ENCODE results near the gene TMEM232.

The TMEM232 gene

DNA sequence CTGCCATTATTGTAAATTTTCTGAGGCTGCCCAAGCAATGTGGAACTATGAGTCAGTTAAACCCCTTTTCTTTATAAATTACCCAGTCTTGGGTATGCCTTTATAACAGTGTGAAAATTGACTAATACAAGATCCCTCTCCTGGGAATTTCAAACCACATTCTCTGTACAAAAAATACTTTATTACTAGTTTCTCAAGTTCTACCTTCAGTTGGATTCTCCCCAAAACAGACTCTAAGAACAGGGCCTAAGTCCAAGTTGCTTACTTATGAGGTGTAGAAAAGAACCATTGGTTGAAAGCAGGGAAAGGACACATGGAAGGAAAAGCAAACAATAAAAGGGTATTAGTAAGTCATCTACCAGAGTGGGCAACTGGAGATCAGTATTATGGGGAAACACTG is 343.2 kb downstream of the TMEM232 start:
- no peak for FAIRE-seq

DNA sequence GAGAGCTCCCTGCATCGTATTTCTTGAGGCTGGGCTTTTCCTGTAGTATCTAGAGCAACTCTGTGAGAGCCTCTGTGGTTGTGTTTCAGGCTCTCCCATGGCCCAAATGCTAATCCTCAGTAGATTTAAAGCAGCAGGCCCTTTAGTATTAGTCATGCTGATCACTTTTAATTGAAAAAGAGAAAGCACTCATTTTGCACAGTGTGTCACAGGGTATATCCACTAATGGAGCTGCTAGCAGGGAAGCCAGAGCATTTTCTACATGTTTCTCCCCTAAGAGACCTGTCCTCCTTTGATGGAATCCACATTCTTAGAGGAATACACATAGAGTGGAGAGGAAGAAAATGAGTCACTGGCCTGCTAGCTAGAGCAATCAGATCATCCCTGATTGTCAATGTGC is 348.5 kb downstream of the TMEM232 start:
- no peak for FAIRE-seq

DNA sequence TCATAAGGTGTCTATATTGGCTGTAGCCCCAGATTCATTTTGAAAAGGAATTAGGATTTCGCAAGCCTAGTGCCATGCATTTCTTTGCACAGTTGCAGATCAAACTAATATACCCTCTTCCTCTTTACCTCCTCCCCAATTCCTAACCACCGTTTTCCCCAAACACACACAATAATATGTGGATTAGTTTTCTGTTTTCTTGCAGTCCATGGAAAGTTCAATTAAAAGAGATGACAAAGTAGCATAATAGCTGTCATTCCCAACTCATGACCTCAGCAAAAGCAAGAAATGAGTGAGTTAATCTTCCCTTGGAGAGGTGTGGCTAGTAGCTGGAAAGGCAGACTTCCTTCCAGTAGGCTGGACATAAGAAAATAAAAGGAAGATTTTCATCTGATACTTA is 349.1 kb downstream of the TMEM232 start:
- no peak for FAIRE-seq

DNA sequence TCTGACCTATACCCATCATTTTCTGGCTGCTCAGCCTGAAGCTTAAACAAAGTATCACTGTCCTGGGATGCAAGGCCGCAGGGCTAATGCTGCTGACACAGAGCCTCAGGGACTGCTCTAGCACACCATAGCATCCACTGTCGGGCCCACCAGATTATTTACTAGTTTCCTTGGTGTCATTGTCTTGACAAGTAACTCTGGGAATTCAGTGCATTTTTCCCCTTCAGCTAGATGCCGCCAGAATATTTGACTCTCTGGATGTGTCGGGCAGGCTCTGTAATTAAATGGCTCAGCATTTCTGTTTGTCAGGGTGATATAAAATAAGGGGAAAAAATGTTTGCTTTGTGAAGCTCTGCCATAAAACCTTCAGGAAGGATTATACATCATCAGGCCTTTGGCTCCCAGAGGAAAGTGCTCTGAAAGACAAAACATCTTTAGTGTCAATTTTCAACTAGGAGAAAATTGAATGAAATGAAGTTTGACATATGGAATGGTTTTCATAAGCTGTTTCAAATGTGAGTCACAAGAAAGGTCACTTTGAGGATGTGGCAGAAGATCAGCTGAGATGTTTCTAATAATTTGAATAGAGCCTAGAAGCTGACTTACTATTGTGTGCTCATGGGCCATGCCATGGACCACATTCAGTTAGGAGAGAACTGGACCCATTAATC is 350.1 kb downstream of the TMEM232 start:
- FAIRE-seq = no peak

DNA sequence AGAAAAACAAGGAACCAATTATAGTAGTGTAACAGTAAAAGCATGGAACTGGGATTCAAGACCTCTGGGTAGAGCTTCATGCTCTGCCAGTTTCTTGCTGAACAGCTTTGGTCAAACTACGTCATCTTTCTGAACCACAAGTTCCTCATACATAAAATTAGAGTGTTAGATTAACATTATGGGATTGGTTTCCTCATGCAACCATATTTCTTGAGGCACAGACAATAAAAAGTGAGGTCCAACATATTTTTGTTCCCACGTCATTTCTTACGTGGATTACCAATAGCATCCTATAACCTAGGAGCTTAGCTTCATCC is 354.8 kb downstream of the TMEM232 start:
- no peak for FAIRE-seq

DNA sequence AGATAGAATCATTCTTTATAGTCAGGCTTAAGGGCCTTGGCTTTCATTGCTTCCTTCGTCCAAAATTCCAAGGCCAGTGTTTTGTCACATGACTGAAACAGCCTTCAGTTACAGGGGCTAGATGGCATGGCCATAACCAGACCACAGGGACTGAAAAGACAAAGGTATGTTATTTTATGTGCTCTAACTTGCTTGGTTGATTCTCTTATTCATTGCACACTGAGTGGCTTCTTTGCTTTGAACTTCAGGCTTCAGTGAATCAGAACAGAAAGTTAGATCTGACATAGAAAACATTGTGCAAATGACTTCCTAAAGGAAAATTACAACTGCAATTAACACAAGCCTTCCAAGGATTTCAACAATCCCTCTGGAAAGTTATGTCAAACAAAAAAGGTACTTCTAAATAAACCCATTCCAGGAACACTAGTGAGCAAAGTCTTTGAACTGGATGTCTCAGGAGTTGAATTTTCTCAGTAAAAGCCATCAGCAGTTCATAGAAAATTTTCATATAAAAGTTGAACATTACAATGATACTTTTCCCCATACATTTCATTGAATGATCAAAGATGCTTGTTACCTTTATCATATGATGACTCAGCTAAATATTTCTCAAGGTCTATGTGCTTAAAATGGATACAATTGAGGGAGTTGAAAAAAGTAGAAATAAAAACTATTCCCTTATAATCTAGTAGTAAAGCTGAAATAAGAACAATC is 355.3 kb downstream of the TMEM232 start:
- no peak for FAIRE-seq

Data from G401.6 (cell line).